Posterior vena cava (tissue), 2 donors: Measurements from ENCODE around the gene CRIP1. TPM values are rescaled to one million over a fixed set of nuclear protein-coding genes. Genes with fewer than 3 reads are reported as not detected.

Experiments used
- DNase-seq: peaks from one replicate; pipeline ENCODE4 v3.0.0-alpha.2; 2020; ENCODE audit warnings: low spot score
- intact Hi-C, 2 donors: fragments of 100-400 bp; cut with DNase I; formaldehyde crosslinking; loops; one replicate each; pipeline versions ENCODE4 v1.14.1 to v1.14.2; 2022 to 2023
- long read RNA-seq, 2 donors: library from polyadenylated mRNA; unstranded; transcript quantifications; one replicate each; pipeline ENCODE4 v2.0.0, GENCODE V29; 2020 to 2021
- total RNA-seq, 2 donors: library from RNA; stranded (reverse); fragmentation: NEBNext Ultra II Directional; extraction: Animal tissue kit (Norgen Biotek cat#: 25700); gene quantifications; one replicate each; pipeline ENCODE4 v1.2.1, GENCODE V29; 2021
- donor health status: DM: yes; HTN: yes; CAD: no.
- donor health status: DM: yes; HTN: yes; CAD: no.

CRIP1 gene, protein sequence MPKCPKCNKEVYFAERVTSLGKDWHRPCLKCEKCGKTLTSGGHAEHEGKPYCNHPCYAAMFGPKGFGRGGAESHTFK
- 100 to 1,000 TPM; 122 to 285 TPM for total RNA-seq
- long read RNA-seq, donor 1, transcript CRIP1-206 (3 exons, 2,241 nt) = minor isoform, 5 of 25 reads
- long read RNA-seq, donor 1, transcript CRIP1-201 (5 exons, 1,311 nt) = major isoform, 18 of 25 reads
- long read RNA-seq, donor 1, partial matches to known transcripts = 0 of 25 reads
- long read RNA-seq, donor 1, other reads (novel, unspliced or antisense) = 2 of 25 reads
- long read RNA-seq, donor 2, transcript CRIP1-201 (5 exons, 1,311 nt) = major isoform, 9 of 17 reads
- long read RNA-seq, donor 2, transcript CRIP1-206 (3 exons, 2,241 nt) = minor isoform, 5 of 17 reads
- long read RNA-seq, donor 2, partial matches to known transcripts = 0 of 17 reads
- long read RNA-seq, donor 2, other reads (novel, unspliced or antisense) = 1 of 17 reads

DNA sequence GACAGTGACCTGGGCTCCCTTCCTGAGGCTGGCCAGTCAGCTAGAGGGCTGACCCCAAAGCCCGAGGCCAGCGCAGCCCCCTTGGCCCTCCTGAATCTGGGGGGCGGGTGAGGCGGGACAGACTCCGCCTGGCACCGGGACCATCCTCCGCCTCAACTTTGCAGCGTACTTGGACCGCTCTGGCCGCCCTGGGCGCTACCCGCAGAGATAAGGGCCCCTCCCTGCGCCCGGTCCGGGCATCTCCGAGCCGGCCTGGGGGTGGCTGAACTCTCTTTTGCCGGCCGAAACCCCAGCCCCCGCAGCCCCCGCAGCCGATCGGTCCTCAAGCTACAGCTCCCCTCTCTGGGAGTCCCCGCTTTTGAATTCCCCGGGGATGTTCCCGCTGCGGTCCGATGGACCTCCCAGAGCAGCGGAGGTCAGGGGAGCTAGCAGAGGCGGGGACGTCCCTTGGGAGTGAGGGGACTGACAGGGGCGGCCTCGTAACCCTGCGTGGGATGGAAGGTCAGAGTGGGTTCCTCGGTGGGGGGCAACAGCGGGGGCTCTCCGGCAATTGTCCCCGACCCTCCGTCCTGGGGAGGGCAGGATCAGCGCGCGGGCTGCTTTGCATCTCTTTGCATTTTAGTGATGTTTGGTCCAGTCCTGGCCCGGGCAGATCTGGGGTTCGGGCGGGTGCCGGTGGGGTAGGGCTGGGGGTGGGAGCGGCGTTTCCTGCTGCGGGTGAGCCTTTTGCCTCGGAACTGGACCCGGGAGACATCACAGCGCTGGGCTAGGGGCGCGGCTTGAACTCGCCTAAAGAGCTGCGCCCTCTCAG is at the start of gene CRIP1:
CRIP1 (plus strand) TSS at position 724 of the 811 bp plus-strand sequence. CDS start 374 bp downstream, outside the sequence.
- intact Hi-C loops = loop anchor here in 1 of 2 donors (5.0 kb wide), 1 partner anchor 39 kb away; no protein-coding TSS in a partner anchor
- peak; percentile 83 for DNase-seq

DNA sequence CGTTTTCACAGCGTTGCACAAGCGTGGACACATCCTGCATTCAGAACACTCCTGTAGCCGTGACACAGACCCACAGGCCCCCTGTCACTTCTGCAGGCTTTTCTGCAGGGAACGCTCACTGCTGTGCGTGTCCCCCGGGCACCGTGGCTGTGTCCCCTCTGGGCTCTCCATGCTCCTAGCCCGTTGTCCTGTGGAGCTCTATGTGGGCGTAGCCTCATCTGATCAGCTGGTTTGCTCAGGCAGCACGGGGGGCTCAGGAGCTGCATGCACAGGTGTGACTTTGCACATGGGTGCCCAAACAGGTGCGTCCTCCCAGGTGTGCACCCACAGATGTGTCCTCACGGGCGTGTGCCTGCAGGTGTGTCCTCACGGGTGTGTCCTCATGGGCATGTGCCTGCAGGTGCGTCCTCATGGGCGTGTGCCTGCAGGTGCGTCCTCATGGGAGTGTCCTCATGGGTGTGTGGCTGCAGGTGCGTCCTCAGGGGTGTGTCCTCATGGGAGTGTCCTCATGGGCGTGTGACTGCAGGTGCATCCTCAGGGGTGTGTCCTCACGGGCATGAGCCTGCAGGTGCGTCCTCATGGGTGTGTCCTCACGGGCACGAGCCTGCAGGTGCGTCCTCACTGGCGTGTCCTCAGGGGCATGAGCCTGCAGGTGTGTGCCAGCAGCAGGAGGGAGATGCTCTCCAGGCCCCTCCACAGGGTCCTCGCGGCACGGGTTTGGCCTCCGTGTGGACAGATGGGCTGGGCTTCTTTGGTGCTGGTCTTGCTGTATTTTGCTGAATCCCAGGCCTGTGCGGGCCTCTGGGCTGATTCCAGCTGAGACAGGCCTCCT is 49.6 kb upstream of the CRIP1 start:
- no peak for DNase-seq
- intact Hi-C loops = no loop called here

DNA sequence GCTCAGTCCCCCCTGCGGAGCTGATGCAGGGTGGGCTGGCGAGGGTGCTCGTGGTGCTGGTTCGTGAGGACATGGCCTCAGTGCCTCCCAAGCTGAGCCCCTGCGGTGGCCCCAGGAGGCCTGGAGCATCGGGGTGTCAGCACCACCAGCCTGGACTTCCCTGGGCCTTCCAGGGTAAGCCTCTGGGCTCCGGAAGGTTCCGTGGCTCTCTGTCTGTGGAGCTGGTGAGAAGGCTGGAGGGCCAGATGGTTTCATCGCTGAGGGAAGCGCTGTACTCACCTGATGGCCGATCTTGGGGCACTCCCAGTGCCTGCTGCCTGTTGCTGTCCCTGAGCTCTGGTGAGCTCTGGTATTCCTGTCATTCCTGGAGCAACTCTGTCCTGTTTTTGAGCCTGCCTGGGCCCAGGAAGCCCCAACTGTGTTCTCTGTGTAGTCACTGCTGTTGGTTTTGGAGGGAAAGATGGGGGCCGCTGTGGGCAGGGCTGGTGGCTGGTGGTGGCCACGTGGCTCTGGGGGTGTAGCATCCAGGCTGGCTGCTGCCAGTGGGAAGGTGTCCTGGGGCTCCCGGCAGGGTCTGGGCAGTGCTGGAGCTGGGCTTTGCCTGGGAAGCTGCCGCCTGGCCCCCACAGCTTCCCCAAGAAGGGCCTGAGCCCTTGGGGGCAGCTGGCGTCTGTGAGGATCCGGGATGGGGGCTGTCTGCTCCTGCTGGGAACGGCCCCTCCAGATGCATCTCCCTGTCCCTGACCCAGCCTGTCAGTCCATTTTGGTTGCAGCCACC is 48.8 kb upstream of the CRIP1 start:
- intact Hi-C loops = no loop called here
- DNase-seq = no peak

DNA sequence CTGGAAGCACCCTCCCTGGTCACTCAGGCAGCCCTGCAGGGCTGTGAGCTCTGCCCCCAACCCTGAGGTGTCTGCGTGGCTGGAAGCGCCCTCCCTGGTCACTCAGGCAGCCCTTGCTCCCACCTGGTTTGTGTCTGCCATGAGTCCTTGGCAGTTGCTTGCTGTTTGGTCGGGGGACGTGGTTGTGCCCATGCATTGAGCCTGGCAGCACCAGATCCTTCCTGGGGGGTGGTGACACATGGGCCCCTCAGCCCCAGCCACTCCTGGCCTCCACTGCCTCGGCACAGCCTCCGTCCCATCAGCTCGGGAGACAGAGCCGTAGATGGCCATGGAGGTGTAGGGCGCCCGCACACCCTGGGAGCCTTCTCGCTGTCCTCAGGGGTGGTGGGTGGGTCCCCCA is 47.5 kb upstream of the CRIP1 start:
- DNase-seq = no peak

DNA sequence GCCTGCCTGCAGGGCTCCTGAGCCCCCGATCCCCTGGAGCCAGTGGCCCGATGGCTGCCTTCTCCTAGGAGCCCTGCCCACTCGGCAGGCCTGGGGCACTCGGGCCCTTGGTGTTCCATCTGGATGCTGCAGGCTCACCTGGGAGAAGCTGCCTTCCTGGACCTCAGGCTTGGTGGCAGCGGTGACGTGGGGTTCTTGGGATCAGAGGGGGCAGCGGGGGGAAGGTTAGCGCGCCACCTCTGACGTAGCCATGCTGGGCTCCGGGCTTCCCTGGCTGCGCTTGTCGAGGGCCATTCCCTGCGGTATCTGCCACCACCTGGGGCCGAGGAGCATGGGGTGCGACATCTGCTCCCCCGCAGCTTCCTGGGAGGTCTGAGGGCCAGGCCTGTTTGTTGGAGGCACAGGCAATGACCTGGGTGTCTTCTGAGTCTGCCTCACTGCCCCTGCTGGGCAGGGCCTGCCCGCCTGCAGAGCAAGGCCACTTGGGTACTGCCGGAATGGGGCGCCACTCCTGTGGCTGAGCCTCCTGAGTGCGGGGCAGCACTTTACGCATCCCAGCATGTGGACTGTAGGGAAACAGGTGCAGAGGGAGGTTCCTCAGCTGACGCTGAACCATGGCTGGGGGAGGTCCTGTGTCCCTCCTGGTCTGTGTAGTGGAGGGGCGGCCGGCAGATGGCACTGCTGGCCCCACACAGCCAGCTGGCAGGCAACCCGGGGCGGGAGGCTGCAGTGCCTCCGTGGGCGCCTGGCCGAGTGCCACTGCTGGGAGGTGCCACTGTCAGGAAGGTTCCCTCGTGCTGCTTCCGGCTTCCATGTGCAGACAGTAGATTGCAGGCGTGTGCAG is 46.8 kb upstream of the CRIP1 start:
- no peak for DNase-seq
- intact Hi-C loops = loop anchor here in 1 of 2 donors (10.0 kb wide), 1 partner anchor 85 kb away; the partner anchor contains the start of gene TMEM121

More for the DNA sequence above, 47.5 kb upstream of the CRIP1 start:
- intact Hi-C loops = no loop called here

DNA sequence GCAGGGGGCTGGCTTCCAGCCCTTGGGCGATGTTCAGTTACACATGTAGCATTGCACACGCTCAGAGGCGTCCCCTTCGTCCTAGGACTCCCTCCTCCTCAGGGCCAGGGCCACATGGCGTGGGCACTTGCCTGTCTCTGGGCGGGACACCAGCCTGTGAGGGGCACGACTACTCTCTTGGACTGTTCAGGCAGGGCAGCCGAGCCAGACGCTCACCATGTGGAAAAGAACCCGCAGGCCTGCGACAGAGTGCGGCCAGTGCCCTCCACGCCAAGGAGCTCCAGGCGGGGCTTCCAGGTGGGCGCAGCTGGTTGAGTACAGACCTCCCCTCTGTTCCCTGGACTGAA is 46.2 kb upstream of the CRIP1 start:
- intact Hi-C loops = loop anchor here in 1 of 2 donors (10.0 kb wide), 1 partner anchor 84 kb away; the partner anchor contains the start of gene TMEM121
- DNase-seq = no peak

DNA sequence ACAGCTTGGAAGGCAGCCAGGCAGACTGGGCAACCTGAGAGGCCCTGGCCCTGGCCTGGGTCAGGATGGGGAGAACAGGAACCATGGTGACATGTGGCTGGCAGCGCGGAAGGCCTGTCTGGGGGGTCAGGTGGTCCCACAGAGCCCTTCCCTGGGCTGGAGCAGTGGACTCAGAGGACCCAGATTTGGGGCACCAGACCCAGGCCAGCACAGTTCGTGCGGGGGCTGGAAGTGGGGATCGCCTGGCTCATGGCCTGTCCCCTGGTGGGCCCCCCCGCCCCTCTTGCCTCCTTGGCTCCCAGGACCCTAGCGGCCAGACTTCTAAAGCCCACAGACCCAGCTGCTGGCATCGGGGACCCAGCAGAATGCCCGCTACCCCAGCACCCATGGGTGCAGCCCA is 45.7 kb upstream of the CRIP1 start:
- DNase-seq = no peak
- intact Hi-C loops = loop anchor here in 1 of 2 donors (10.0 kb wide), 1 partner anchor 84 kb away; the partner anchor contains the start of gene TMEM121

DNA sequence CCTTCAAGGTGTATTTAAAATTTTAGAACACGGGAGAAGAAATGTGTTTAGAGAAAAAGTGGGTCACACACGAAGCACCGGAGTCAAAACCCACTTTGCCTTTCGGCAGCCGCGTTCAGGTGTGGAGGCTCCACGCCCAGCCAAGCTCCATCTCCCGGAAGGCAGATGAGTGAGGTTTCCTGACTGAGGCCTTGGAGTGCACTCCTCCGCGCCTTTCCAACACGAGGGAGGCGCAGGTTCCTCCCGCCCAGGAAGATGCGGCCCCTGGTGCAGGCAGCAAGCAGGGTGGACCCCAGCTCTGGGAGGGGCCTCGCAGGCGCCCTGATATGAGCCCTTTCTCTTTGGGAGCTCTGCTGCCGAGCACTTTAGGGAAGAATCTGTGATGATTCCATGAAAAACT is 44.6 kb upstream of the CRIP1 start:
- intact Hi-C loops = loop anchor here in 1 of 2 donors (10.0 kb wide), 1 partner anchor 83 kb away; the partner anchor contains the start of gene TMEM121
- no peak for DNase-seq

DNA sequence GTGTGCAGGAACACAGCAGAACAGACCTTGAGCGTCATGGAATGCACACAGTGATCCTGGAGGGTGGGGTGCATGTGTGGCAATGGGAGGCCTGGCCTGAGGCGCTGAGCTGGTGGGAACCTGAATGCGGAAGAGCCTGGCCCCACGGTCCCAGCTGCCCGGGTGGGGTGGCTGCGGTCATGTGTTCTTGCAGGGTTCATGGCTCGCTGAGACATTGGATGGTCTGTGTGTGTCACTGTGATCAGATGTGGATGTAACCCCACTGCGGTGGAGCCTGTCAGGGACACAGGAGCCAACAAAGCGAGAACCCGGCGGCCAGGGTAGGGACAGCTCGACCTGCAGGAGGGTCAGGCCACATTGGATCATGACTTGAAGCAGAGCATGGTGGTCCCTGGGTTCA is 43.9 kb upstream of the CRIP1 start:
- intact Hi-C loops = loop anchor here in 1 of 2 donors (10.0 kb wide), 1 partner anchor 82 kb away; the partner anchor contains the start of gene TMEM121
- DNase-seq = no peak

DNA sequence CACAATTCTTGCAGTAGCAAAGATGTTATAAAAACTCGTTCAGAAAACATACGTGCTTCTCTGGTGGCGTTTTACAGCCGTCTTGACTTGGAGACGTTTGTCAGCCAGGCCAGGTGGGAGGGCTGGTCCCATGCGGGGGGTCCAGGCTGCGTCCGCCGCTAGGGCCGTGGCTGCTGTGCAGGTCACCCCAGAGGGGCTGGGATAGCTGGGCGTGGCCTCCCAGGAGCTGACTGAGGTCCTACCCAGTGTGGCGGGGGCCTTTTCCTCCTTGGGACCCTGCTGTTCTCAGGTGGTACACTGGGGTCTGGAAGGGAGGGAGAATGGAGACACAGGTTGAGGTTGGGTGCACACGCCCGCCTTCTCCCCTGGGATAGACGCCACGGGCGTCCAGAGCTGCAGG is 41.8 kb upstream of the CRIP1 start:
- no peak for DNase-seq
- intact Hi-C loops = loop anchor here in 1 of 2 donors (5.0 to 10.0 kb wide), 2 partner anchors 42 to 80 kb away; partner anchors contain the start of genes CRIP1 and TMEM121

DNA sequence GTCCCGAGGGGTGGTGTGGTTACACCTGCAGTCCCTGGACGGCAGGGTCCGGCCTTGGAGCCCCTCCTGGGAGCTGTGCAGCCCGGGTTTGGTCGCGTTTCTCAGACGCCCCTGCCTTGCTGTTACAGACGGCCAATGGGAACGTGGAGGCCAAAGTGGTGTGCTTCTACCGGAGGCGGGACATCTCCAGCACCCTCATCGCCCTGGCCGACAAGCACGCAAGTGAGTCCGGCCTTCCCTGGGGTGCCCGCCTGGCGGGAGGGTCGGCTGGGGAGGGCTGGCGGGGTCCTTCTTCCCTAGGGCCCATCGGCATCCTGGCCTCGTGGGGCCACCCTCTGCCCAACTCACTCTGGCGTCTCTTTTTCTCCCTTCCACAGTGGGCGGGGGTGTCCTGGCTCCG is 41.4 kb upstream of the CRIP1 start:
- intact Hi-C loops = loop anchor here in 1 of 2 donors (5.0 to 10.0 kb wide), 2 partner anchors 42 to 80 kb away; partner anchors contain the start of genes CRIP1 and TMEM121

DNA sequence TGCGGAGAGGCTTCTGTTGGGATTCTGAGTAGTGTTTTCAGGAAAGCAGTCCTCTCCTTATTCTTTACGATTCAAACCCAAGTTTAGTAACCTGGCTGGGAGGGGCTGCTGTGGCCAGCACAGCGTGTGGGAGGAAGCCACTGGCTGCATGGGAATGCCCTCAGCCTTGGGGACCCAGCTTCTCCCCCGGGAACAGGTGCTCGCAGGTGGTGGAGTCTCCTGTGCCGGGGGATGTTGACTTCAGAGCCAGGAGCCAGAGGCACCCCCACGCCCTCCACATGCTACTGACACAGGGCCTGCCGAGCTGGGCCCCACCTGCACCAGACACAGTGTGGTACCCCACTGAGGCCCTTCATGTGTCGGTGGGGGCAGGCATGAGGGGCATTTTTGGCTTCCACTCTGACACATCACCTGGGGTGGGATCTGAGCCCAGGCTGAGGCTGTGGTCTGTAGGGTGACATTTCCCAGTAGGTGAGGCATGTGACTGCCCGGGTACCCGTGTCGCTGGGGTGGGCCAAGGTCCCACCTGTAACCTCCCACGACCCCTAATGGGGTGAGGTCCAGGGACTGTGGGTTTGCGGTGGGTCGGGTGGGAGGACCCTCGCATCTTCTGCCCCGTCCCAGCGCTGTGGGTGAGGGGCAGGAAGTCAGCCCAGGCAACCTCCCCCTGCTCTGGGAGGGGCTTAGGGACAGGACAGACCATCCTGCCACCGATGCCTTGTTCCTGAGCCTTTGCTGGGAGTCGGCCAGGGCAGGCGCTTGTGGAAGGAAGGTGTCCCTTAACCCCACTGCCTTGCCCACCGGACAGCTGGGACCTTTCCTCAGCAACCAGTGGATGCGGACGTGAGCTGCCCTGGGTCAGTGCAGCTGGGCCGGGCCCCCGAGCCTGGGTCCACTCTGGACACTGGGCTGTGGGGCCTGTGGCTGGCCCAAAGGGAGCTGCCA is 40.5 kb upstream of the CRIP1 start:
- intact Hi-C loops = loop anchor here in 1 of 2 donors (5.0 to 10.0 kb wide), 2 partner anchors 41 to 79 kb away; partner anchors contain the start of genes CRIP1 and TMEM121
- no peak for DNase-seq

More for the DNA sequence above, 41.4 kb upstream of the CRIP1 start:
- no peak for DNase-seq

DNA sequence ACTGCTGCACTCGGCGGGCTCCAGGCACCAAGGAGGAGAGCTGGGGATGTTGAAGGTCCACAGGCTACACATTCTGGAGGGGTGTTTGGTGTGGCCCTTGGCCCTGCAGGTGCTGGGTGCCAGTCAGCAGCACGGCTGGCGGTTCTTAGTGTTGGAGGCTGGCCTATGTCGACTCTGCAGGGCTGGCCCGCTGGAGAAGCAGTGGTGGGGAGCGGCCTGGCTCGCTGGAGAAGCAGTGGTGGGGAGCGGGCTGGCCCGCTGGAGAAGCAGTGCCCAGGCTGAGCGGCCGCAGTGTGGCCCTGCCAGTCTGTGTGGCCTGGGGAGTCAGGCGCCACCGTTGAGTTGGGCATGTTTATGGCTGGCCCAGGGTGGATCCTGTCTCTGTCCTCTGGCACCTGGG is 39.7 kb upstream of the CRIP1 start:
- intact Hi-C loops = loop anchor here in 1 of 2 donors (5.0 to 10.0 kb wide), 2 partner anchors 40 to 78 kb away; partner anchors contain the start of genes CRIP1 and TMEM121
- DNase-seq = no peak

DNA sequence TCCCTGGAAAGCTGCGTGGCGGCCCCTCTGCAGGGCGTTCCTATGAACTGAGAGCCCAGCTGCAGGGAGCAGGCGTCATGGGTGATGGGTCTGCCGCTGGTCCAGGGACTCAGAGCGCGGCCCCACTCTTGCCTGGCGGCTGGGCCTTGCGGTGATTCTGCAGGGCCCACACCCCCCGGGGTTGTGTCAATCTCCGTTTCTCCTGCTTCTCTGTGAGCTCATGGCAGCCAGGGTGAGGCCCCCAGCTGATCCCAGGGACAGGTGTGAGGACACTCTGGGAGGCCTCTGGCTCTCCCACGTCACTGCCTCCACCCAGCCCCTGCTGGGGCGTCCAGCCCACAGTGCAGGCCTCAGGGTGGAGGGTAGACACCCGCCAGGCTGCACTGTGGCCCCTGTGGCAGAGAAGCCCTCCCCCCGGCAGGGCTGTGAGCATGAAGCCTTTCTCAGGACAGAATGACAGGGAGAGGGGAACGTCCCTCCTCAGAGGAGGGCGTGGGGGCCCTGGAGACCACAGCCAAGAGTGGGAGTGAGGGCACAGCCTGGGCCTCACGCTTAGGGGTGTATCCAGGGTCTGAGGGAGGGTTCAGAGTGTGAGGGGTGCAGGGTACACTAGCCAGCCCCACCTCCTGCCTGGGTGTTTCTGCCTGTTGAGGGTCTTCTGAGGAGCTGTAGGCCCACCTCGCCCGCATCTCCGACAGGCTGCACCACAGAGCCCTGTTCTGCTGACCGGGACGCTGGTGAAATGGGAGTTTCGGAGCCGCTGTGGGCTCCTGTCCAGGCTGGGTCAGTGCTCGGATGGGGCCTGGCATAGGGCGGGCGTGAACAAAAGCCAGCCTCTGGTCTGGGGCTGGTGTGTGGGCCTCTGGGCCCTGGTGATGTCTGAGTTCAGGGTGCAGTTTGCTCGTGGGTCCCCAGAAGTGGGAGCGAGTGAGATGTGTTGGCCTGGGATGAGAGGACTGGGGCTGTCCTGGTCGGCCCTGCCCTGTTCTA is 38.7 kb upstream of the CRIP1 start:
- intact Hi-C loops = loop anchor here in 1 of 2 donors (5.0 to 10.0 kb wide), 2 partner anchors 39 to 77 kb away; partner anchors contain the start of genes CRIP1 and TMEM121
- DNase-seq = no peak
